ENCODE results near the gene MAJIN.

DNA sequence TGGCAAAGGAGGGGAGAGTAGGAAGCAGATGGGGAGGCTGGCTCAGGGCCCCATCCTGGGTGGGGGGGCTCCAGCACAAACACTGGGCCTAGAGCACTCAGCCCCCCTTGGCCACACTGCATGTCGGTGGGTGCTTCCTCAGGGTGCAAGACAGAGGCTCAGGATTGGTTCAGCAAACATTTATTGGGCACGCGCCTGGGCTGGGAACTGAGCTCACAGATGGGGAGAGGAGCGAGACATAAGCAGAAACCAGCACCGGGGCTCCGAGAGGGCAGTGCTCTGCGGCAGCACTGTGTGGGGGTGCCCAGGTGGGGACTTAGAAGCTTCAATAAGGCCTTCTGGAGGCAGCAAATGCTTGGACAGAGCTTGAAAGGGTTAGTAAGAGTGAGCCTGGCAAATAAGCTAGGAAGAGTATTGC lies 81.4 kb downstream of the MAJIN start:
- no peak for TF ChIP-seq TCF7 (IDR thresholded peaks at IDR 0.05; ENCODE audit: borderline replicate concordance)
- no peak for TF ChIP-seq ADNP (tag; IDR thresholded peaks at IDR 0.05)
- TF ChIP-seq, protein P1, sequence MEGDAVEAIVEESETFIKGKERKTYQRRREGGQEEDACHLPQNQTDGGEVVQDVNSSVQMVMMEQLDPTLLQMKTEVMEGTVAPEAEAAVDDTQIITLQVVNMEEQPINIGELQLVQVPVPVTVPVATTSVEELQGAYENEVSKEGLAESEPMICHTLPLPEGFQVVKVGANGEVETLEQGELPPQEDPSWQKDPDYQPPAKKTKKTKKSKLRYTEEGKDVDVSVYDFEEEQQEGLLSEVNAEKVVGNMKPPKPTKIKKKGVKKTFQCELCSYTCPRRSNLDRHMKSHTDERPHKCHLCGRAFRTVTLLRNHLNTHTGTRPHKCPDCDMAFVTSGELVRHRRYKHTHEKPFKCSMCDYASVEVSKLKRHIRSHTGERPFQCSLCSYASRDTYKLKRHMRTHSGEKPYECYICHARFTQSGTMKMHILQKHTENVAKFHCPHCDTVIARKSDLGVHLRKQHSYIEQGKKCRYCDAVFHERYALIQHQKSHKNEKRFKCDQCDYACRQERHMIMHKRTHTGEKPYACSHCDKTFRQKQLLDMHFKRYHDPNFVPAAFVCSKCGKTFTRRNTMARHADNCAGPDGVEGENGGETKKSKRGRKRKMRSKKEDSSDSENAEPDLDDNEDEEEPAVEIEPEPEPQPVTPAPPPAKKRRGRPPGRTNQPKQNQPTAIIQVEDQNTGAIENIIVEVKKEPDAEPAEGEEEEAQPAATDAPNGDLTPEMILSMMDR (IDR thresholded peaks at IDR 0.05 in 2 of 3, conservative IDR thresholded peaks at IDR 0.05 in 1 of 3; ENCODE audit: insufficient read depth in 2 of 3, low read depth in 1 of 3, low read length in 3 of 3), result no peak
- TF ChIP-seq MEIS2 (IDR thresholded peaks at IDR 0.05; ENCODE audit: partially characterized antibody), result no peak
- TF ChIP-seq PRMT5 (CRISPR knock-in tag; IDR thresholded peaks at IDR 0.05), result no peak
- TF ChIP-seq, protein P2, sequence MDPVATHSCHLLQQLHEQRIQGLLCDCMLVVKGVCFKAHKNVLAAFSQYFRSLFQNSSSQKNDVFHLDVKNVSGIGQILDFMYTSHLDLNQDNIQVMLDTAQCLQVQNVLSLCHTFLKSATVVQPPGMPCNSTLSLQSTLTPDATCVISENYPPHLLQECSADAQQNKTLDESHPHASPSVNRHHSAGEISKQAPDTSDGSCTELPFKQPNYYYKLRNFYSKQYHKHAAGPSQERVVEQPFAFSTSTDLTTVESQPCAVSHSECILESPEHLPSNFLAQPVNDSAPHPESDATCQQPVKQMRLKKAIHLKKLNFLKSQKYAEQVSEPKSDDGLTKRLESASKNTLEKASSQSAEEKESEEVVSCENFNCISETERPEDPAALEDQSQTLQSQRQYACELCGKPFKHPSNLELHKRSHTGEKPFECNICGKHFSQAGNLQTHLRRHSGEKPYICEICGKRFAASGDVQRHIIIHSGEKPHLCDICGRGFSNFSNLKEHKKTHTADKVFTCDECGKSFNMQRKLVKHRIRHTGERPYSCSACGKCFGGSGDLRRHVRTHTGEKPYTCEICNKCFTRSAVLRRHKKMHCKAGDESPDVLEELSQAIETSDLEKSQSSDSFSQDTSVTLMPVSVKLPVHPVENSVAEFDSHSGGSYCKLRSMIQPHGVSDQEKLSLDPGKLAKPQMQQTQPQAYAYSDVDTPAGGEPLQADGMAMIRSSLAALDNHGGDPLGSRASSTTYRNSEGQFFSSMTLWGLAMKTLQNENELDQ (CRISPR knock-in tag; IDR thresholded peaks at IDR 0.05; ENCODE audit: borderline replicate concordance), result no peak
- no peak for TF ChIP-seq POLR2G (IDR thresholded peaks at IDR 0.05; ENCODE audit: low read depth, low read length)
- TF ChIP-seq, protein P3, sequence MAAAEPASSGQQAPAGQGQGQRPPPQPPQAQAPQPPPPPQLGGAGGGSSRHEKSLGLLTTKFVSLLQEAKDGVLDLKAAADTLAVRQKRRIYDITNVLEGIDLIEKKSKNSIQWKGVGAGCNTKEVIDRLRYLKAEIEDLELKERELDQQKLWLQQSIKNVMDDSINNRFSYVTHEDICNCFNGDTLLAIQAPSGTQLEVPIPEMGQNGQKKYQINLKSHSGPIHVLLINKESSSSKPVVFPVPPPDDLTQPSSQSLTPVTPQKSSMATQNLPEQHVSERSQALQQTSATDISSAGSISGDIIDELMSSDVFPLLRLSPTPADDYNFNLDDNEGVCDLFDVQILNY (CRISPR knock-in tag; IDR thresholded peaks at IDR 0.05), result no peak
- TF ChIP-seq TAF1 (IDR thresholded peaks at IDR 0.05; ENCODE audit: control insufficient read depth, extremely low read depth, insufficient read depth, low read length, severe bottlenecking), result no peak
- TF ChIP-seq ZNF121 (CRISPR knock-in tag; conservative IDR thresholded peaks at IDR 0.05), result no peak
- TF ChIP-seq HDAC2 (IDR thresholded peaks at IDR 0.05), result no peak
- TF ChIP-seq, protein P4, sequence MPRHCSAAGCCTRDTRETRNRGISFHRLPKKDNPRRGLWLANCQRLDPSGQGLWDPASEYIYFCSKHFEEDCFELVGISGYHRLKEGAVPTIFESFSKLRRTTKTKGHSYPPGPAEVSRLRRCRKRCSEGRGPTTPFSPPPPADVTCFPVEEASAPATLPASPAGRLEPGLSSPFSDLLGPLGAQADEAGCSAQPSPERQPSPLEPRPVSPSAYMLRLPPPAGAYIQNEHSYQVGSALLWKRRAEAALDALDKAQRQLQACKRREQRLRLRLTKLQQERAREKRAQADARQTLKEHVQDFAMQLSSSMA (CRISPR knock-in tag; IDR thresholded peaks at IDR 0.05), result no peak

Measured in K562 (cell line).